Measurements from ENCODE around the gene LRMDA.

GRCh38 chr10:75398692-75399460 lies 32.5 kb upstream of the LRMDA start:
- TF ChIP-seq MLX (CRISPR knock-in tag; IDR thresholded peaks at IDR 0.05) (no peak), PCBP1 (IDR thresholded peaks at IDR 0.05; ENCODE audit: borderline replicate concordance, low read depth, low read length) (no peak; the same call in 1 of the 2 replicates), ARID3A (IDR thresholded peaks at IDR 0.05; ENCODE audit: low read depth, low read length) (no peak), CTCF (CRISPR knock-in tag; IDR thresholded peaks at IDR 0.05) (no peak), GATAD2A (CRISPR knock-in tag; IDR thresholded peaks at IDR 0.05) (no peak), PAX8 (CRISPR knock-in tag; IDR thresholded peaks at IDR 0.05; ENCODE audit: borderline replicate concordance) (no peak), ZNF292 (CRISPR knock-in tag; IDR thresholded peaks at IDR 0.05; ENCODE audit: borderline replicate concordance, low read depth) (no peak), ZNF138 (CRISPR knock-in tag; IDR thresholded peaks at IDR 0.05; ENCODE audit: low read depth) (no peak)

Data from HepG2 (cell line).